ENCODE measurements around the gene EZH1.
A peak's percentile ranks its signal among the peaks of the same experiment; 100 is the strongest.

Gene EZH1

DNA sequence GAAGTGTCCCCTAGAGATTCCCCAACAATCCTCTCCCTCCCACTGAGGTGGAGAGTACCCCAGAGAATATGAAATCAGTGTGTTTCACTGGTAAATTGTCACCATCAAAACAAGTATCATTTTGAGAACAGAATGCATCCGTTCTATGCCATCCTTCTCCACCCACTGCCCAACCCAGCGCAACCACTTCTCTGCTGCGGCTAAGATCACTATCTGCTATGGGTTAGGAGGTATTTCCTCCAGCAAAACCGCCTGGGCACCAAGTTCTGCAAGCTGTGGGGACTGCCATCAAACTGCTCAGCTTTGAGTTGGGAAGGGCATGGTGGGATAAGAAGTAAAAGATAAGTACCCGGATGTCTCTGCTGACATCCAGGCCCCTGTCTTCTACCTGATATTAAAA, 38.1 kb downstream of the EZH1 start:
- no peak for DNase-seq

- DNase-seq = no peak
These were observed 39.9 kb downstream of the EZH1 start for GRCh38 chr17:42704837-42705494.

GRCh38 chr17:42704490-42704836, 40.4 kb downstream of the EZH1 start:
- DNase-seq = no peak

GRCh38 chr17:42702446-42702845, 42.4 kb downstream of the EZH1 start:
- DNase-seq = no peak

DNA sequence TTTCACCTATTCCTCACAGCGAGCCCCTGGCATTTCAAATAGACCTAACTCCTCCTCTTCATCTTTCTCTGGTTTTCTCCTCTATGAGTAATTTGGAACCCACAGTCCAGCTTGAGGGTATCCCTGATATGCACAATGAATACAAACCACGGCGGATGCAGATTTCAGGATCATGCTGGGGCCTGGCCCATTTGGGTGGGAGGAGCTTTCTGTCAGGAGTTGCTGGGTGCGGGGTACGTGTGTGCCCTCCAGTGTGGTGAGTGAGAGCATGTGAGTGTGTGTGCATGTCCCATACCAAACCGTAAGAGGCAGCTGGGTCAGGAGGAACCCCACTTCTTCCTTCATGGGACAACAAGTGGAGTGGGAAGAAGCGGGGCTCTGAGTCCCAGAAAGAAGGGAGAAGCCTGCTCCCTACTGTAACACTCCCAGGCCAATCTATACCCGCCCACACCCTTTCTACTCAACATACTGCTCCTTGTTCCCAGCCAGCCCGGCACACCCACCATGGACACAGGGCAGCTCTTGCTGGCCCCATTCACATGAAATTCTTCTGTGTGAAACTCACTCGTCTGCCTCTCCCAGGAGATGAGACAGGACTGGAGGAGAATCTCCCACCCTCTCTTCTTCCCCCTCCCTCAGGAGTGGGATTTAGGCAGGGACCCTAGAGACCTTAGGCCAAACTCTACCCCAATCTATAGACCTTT, 44.1 kb downstream of the EZH1 start:
- DNase-seq = no peak

- DNase-seq = no peak
These were observed 45.5 kb downstream of the EZH1 start for GRCh38 chr17:42699415-42699740.

- no peak for DNase-seq
These were observed 46.0 kb downstream of the EZH1 start for GRCh38 chr17:42698736-42699414.

- DNase-seq = peak; percentile 14
These were observed 47.6 kb downstream of the EZH1 start for GRCh38 chr17:42697108-42697811.

GRCh38 chr17:42695500-42695899, 49.3 kb downstream of the EZH1 start:
- peak; percentile 24 for DNase-seq

- no peak for DNase-seq
These were observed 50.3 kb downstream of the EZH1 start for GRCh38 chr17:42694524-42694923.

- DNase-seq = no peak
These were observed 52.4 kb downstream of the EZH1 start for GRCh38 chr17:42692489-42692888.

GRCh38 chr17:42691021-42691545, 53.8 kb downstream of the EZH1 start:
- no peak for DNase-seq

DNA sequence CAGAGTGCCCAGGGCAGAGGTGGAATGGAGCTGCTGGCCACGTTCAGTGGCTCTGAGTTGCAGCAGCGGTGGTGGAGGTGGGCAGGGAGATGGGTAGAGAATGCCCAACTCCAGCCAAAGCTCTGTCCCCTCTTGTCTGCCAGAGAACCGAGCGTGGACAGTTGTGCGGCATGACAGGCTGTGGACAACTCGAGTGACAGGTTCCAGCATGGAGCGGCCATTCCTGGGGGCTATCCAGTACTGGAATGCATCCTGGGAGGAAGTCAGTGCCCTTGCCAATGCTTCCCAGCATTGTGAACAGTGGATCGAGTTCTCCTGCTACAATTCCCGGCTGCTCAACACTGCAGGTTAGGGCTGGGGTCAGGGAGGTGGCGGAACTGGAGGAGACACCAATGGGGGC, 54.2 kb downstream of the EZH1 start:
- DNase-seq = no peak

DNA sequence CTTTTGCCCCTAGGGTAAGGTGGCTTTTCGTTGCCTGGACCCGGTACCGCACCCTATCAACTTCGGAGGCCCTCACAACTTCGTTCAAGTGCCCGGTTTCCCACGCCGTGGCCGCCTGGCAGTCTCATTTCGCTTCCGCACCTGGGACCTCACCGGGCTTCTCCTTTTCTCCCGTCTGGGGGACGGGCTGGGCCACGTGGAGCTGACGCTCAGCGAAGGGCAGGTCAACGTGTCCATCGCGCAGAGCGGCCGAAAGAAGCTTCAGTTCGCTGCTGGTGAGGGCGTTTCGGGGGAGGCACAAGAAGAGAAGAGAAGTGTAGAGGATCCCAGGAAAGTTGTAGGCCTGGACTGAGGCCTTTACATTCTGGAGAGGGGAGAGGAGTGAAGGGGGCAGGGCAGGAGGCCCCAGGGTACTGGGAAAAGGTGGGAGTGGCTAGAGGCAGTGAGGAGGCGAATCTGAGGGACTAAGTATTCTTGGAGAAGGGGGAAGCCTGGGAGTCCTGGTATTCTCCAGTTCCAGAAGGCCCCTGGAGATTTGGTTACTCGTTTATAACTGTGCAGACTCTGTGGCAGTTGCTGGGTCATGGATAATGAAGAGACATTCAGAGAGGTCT, 57.0 kb downstream of the EZH1 start:
- DNase-seq = no peak

- no peak for DNase-seq
These were observed 58.2 kb downstream of the EZH1 start for GRCh38 chr17:42686520-42687128.

DNA sequence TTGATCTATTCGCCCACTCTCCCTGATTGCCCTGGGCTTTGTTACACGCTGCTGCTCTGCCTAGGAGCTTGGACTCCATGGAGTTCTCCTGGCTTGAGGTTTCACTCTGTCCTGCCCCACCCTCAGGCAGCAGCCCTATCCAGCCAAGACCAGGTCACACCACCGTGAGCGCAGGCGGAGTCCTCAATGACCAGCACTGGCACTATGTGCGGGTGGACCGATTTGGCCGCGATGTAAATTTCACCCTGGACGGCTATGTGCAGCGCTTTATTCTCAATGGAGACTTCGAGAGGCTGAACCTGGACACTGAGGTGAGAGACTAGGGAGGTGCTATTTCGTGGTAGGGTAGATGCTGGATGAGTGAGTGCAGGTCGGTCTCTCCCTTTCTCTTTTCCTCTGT, 59.0 kb downstream of the EZH1 start:
- DNase-seq = no peak

GRCh38 chr17:42684929-42685556, 59.8 kb downstream of the EZH1 start:
- no peak for DNase-seq

- DNase-seq = no peak
These were observed 61.3 kb downstream of the EZH1 start for GRCh38 chr17:42683407-42684034.

GRCh38 chr17:42682722-42683403, 62.0 kb downstream of the EZH1 start:
- no peak for DNase-seq

GRCh38 chr17:42681976-42682721, 62.7 kb downstream of the EZH1 start, which contains the start of gene CNTNAP1:
CNTNAP1 (plus strand) TSS chr17:42682531; CDS start chr17:42682830, 299 bp downstream.
- no peak for DNase-seq

Data from activated CD4-positive, CD25-positive, alpha-beta regulatory T cell treated with anti-CD3 and anti-CD28 coated beads, Interleukin-2, amount 50 U/mL, for 72 hours (primary cell).